MM.1S (cell line): ENCODE data around the gene TP63.

Source experiments
- CTCF ChIP-seq: fragments of 300-600 bp; sonication (generic); IDR thresholded peaks from 2 replicates; pipeline ENCODE4 v1.5.1; 2016; ENCODE audit warnings: antibody characterized with exemption, low read length, mixed read lengths
- EZH2 ChIP-seq: fragments of 300-600 bp; sonication (generic); optimal IDR thresholded peaks from 2 replicates; pipeline ENCODE3; 2017; ENCODE audit warnings: low read depth, mild to moderate bottlenecking, antibody characterized with exemption, low read length, mixed read lengths
- EZH2phosphoT487 ChIP-seq: fragments of 300-600 bp; sonication (generic); IDR thresholded peaks from 2 replicates; pipeline ENCODE4 v1.6.1; 2018; ENCODE audit warnings: antibody characterized with exemption, low read length

GRCh38 chr3:189646853-189647542 lies 15.8 kb downstream of the TP63 start:
- TF ChIP-seq CTCF (no peak), EZH2phosphoT487 (no peak), EZH2 (no peak)
